Keratinocyte (primary cell): ENCODE results near the gene MACF1. TPM values are rescaled to one million over a fixed set of nuclear protein-coding genes. Genes with fewer than 3 reads are reported as not detected.
A peak's percentile ranks its signal among the peaks of the same experiment; 100 is the strongest.
"Not testable (repeated sequence)": the region's sequence is repeated elsewhere in the genome, so short reads cannot be mapped to it uniquely, and the experiment has no call there.

Experiments
- DNase-seq: peaks from one replicate; pipeline ENCODE4 v3.0.0-alpha.2; 2011; ENCODE audit warnings: low read depth, missing footprints, low spot score
- FAIRE-seq: peaks from 2 replicates; lab custom pipeline; 2011; peaks lifted over from hg19 to GRCh38; lab: Jason Lieb, UNC
- H2AFZ ChIP-seq: 2 replicates; pipeline ENCODE4 v1.6.0; 2012; ENCODE audit warnings: low read length, control low read depth, inconsistent platforms; ENCODE audit not compliant: control insufficient read depth
- H3K27ac ChIP-seq: 2 replicates; pipeline ENCODE4 v1.5.1; 2011; ENCODE audit warnings: low read length; ENCODE audit not compliant: control insufficient read depth, insufficient read depth
- H3K27me3 ChIP-seq: 3 replicates; pipeline ENCODE4 v1.6.0; 2011; ENCODE audit warnings: low read length; ENCODE audit not compliant: control insufficient read depth, insufficient read depth; ENCODE audit errors: extremely low read depth
- H3K36me3 ChIP-seq, 2 experiments: 2 replicates in 1 of 2; 3 replicates in 1 of 2; pipeline ENCODE4 v1.5.1; 2011; ENCODE audit warnings: low read length in 2 of 2, mild to moderate bottlenecking in 1 of 2; ENCODE audit not compliant: control insufficient read depth in 2 of 2, insufficient read depth in 2 of 2; ENCODE audit errors: extremely low read depth in 1 of 2
- H3K4me1 ChIP-seq: 3 replicates; pipeline ENCODE4 v1.5.1; 2011; ENCODE audit warnings: low read length; ENCODE audit not compliant: control insufficient read depth, insufficient read depth; ENCODE audit errors: extremely low read depth
- H3K4me2 ChIP-seq: 3 replicates; pipeline ENCODE4 v1.6.0; 2011; ENCODE audit warnings: low read depth, low read length; ENCODE audit not compliant: control insufficient read depth, insufficient read depth; ENCODE audit errors: extremely low read depth
- H3K4me3 ChIP-seq, 3 experiments: fragments of 200-600 bp in 1 of 3; sonication (generic) in 1 of 3; 2 replicates in 2 of 3; 3 replicates in 1 of 3; pipeline ENCODE4 v1.5.1; 2011 to 2016; ENCODE audit warnings: low read length in 3 of 3, mild to moderate bottlenecking in 3 of 3, control low read depth in 2 of 3, inconsistent platforms in 1 of 3, low read depth in 1 of 3, mixed read lengths in 1 of 3, mixed run types in 1 of 3, moderate library complexity in 1 of 3; ENCODE audit not compliant: control insufficient read depth in 2 of 3, insufficient read depth in 2 of 3; ENCODE audit errors: extremely low read depth in 1 of 3
- H3K79me2 ChIP-seq: 2 replicates; pipeline ENCODE4 v1.6.0; 2012; ENCODE audit warnings: low read length; ENCODE audit not compliant: control insufficient read depth, insufficient read depth
- H3K9ac ChIP-seq: 3 replicates; pipeline ENCODE4 v1.6.0; 2011; ENCODE audit warnings: low read length; ENCODE audit not compliant: control insufficient read depth, insufficient read depth; ENCODE audit errors: extremely low read depth
- H3K9me1 ChIP-seq: 3 replicates; pipeline ENCODE4 v1.6.0; 2011; ENCODE audit warnings: low read length; ENCODE audit not compliant: control insufficient read depth, insufficient read depth; ENCODE audit errors: extremely low read depth
- H3K9me3 ChIP-seq: 2 replicates; pipeline ENCODE4 v1.5.1; 2012; ENCODE audit warnings: low read depth, low read length; ENCODE audit not compliant: control insufficient read depth
- H4K20me1 ChIP-seq: 3 replicates; pipeline ENCODE4 v1.6.0; 2011; ENCODE audit warnings: low read length; ENCODE audit not compliant: control insufficient read depth, insufficient read depth; ENCODE audit errors: extremely low read depth
- CTCF ChIP-seq, 3 experiments: IDR thresholded peaks in 1 of 3; conservative IDR thresholded peaks in 1 of 3; optimal IDR thresholded peaks in 1 of 3; 2 replicates in 2 of 3; 3 replicates in 1 of 3; pipeline versions ENCODE3 to v1.5.1; 2011; ENCODE audit warnings: low read length in 3 of 3, mild to moderate bottlenecking in 3 of 3, moderate library complexity in 2 of 3, control low read depth in 1 of 3, inconsistent platforms in 1 of 3; ENCODE audit not compliant: insufficient read depth in 2 of 3; ENCODE audit errors: extremely low read depth in 1 of 3
- EZH2 ChIP-seq: IDR thresholded peaks from one replicate; pipeline ENCODE4 v1.6.1; 2012; ENCODE audit warnings: inconsistent platforms, mild to moderate bottlenecking, low read length, moderate library complexity
- dilution Hi-C: fragments of 300-500 bp; cut with MboI; formaldehyde crosslinking; loops from one replicate; pipeline ENCODE4 v1.7.0; 2020; ENCODE audit warnings: low sequenced_read_pairs; ENCODE audit not compliant: extremely low pct_ligation_motif_present
- polyA plus RNA-seq, 5 experiments: library from polyadenylated mRNA; depleted of rRNA in 3 of 5; stranded (reverse) in 3 of 5; stranded (forward) in 1 of 5; unstranded in 1 of 5; fragments of >200 nt; gene quantifications; 1 replicate in 1 of 5; 2 replicates in 3 of 5; 3 replicates in 1 of 5; pipeline versions ENCODE4 v1.2.1 to v1.2.3, GENCODE V29; 2011 to 2012; ENCODE audit warnings: missing spikeins in 2 of 5, low read depth in 1 of 5, low replicate concordance in 1 of 5

The MACF1 gene
- polyA plus RNA-seq, 1 donor (not counting 4 experiments of a cell fraction or from before 2014, with no cell fraction given): 111 TPM

GRCh38 chr1:39500862-39501389 is 296.4 kb downstream of the MACF1 start:
- no peak for FAIRE-seq
- H3K4me2 ChIP-seq: no peak overlapping the region
- dilution Hi-C loops: no loop called here

DNA sequence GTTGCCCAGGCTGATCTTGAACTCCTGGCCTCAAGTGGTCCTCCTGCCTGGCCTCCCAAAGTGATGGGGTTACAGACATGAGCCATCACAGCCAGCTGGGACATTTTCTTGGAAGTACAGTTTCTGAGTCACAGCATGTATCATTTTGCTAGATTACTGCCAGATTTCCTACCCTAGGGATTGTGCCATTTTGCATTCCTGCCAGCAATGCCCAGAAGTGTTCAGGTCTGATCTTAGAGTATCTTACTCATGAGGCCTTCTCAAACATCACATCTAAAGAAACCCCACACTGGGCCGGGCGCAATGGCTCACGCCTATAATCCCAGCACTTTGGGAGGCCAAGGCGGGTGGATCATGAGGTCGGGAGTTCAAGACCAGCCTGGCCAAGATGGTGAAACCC is 297.2 kb downstream of the MACF1 start:
- DNase-seq: no peak
- dilution Hi-C loops: no loop called here

More at GRCh38 chr1:39500862-39501389, 296.4 kb downstream of the MACF1 start:
- Histone ChIP-seq H3K27me3 (no peaks in the 10 kb centered on the region), H3K9me1 (no peaks in the 10 kb centered on the region), H3K4me1 (no peaks in the 10 kb centered on the region), H3K36me3 (no peaks in the 10 kb centered on the region), H3K4me3 (no peak overlapping the region), H3K9me3 (no peaks in the 10 kb centered on the region), H2AFZ (no peak overlapping the region), H3K27ac (no peak overlapping the region), H3K9ac (no peak overlapping the region), H4K20me1 (no peaks in the 10 kb centered on the region), H3K79me2 (no peaks in the 10 kb centered on the region)
- no peak for TF ChIP-seq EZH2
- TF ChIP-seq CTCF (optimal IDR thresholded peaks at IDR 0.05 in 1 of 3, IDR thresholded peaks at IDR 0.05 in 1 of 3, conservative IDR thresholded peaks at IDR 0.05 in 1 of 3; ENCODE audit: extremely low read depth in 1 of 3, insufficient read depth in 2 of 3, low read length in 3 of 3): no peak
- no peak for DNase-seq

GRCh38 chr1:39504436-39504835 is 299.9 kb downstream of the MACF1 start:
- H3K79me2 ChIP-seq, H3K27ac ChIP-seq, H3K9ac ChIP-seq, H3K4me1 ChIP-seq, FAIRE-seq, H3K4me3 ChIP-seq, H3K36me3 ChIP-seq, dilution Hi-C loops, H2AFZ ChIP-seq, H4K20me1 ChIP-seq, H3K9me1 ChIP-seq, H3K27me3 ChIP-seq, H3K9me3 ChIP-seq, DNase-seq, H3K4me2 ChIP-seq: not testable (repeated sequence)

More for the DNA sequence above, 297.2 kb downstream of the MACF1 start:
- H3K4me1 ChIP-seq: no peaks in the 10 kb centered on the region
- H3K9ac ChIP-seq: no peak overlapping the region
- no peaks in the 10 kb centered on the region for H3K27me3 ChIP-seq
- no peaks in the 10 kb centered on the region for H4K20me1 ChIP-seq
- H3K9me1 ChIP-seq: no peaks in the 10 kb centered on the region
- no peak overlapping the region for H2AFZ ChIP-seq
- no peaks in the 10 kb centered on the region for H3K36me3 ChIP-seq
- no peak for FAIRE-seq
- H3K4me3 ChIP-seq: no peak overlapping the region
- H3K4me2 ChIP-seq: no peak overlapping the region
- TF ChIP-seq EZH2 (no peak), CTCF (optimal IDR thresholded peaks at IDR 0.05 in 1 of 3, IDR thresholded peaks at IDR 0.05 in 1 of 3, conservative IDR thresholded peaks at IDR 0.05 in 1 of 3; ENCODE audit: extremely low read depth in 1 of 3, insufficient read depth in 2 of 3, low read length in 3 of 3) (peak in 1 of 3 experiments; percentile 4)
- no peaks in the 10 kb centered on the region for H3K9me3 ChIP-seq
- no peaks in the 10 kb centered on the region for H3K79me2 ChIP-seq
- H3K27ac ChIP-seq: no peak overlapping the region
